Ovary (tissue), 9 donors: ENCODE results near the gene COL6A1. TPM values are rescaled to one million over a fixed set of nuclear protein-coding genes. Genes with fewer than 3 reads are reported as not detected.
A peak's percentile ranks its signal among the peaks of the same experiment; 100 is the strongest.

Experiments used
- DNase-seq, 5 donors: peaks; one replicate each; pipeline ENCODE4 v3.0.0-alpha.2; 2019 to 2020
- H3K27ac ChIP-seq, 2 donors: fragments of 200-600 bp; one replicate each; pipeline versions ENCODE4 v1.5.1 to v1.8.0; 2019 to 2022
- H3K27me3 ChIP-seq: fragments of 200-600 bp; one replicate; pipeline ENCODE4 v1.8.0; 2022
- H3K36me3 ChIP-seq: fragments of 200-600 bp; sonication (generic); one replicate; pipeline ENCODE4 v1.5.1; 2019
- H3K4me1 ChIP-seq: one replicate; pipeline ENCODE4 v1.8.1; 2013; ENCODE audit warnings: mild to moderate bottlenecking, moderate library complexity; ENCODE audit not compliant: insufficient read depth
- H3K4me3 ChIP-seq: fragments of 200-600 bp; sonication (generic); one replicate; pipeline ENCODE4 v1.5.1; 2017
- H3K9me3 ChIP-seq, 2 donors: fragments of 200-600 bp in 1 of 2; sonication (generic) in 1 of 2; one replicate each; pipeline versions ENCODE4 v1.5.1 to v1.8.1; 2013 to 2019; ENCODE audit warnings: mild to moderate bottlenecking in 1 of 2, moderate library complexity in 1 of 2
- CTCF ChIP-seq, 3 donors: fragments of 450-650 bp in 2 of 3; fragments of 200-600 bp in 1 of 3; IDR thresholded peaks; one replicate each; pipeline versions ENCODE4 v1.5.1 to v1.8.0; 2016 to 2022; ENCODE audit warnings: antibody characterized with exemption in 3 of 3, mild to moderate bottlenecking in 1 of 3
- EP300 ChIP-seq: sonication (generic); formaldehyde crosslinking; IDR thresholded peaks from one replicate; pipeline ENCODE4 v1.6.1; 2017; ENCODE audit warnings: antibody characterized with exemption
- POLR2A ChIP-seq: fragments of 450-650 bp; IDR thresholded peaks from one replicate; pipeline ENCODE4 v1.6.1; 2017; ENCODE audit warnings: antibody characterized with exemption, mild to moderate bottlenecking, moderate library complexity
- WGBS, 3 donors: extraction: QIAGEN DNeasy Blood & Tissue Kit in 1 of 3; methylation state at CpG; one replicate each; pipeline versions ENCODE4 v1.1.5 to v1.1.7; 2013 to 2017; 5-methylcytosine and 5-hydroxymethylcytosine counted together
- intact Hi-C, 4 donors: fragments of 100-400 bp; cut with DNase I; formaldehyde crosslinking; loops; one replicate each; pipeline versions ENCODE4 v1.11.0 to v1.15.1; 2022 to 2023
- polyA plus RNA-seq, 2 donors: library from polyadenylated mRNA; stranded (reverse); fragments of 200-250 nt in 1 of 2; fragments of 350-450 nt in 1 of 2; fragmentation: Illumina TruSeq in 1 of 2; extraction: RNeasy Lipid Tissue Mini Kit (QIAGEN cat#74804) in 1 of 2; gene quantifications; one replicate each; pipeline ENCODE4 v1.2.3, GENCODE V29; 2013 to 2014
- total RNA-seq, 7 donors: library from RNA; depleted of rRNA in 2 of 7; stranded (reverse); fragments of >200 nt in 2 of 7; fragmentation: NEBNext Ultra II Directional in 3 of 7; extraction: Animal tissue kit (Norgen Biotek cat#: 25700) in 3 of 7; gene quantifications; one replicate each; pipeline versions ENCODE4 v1.1.0 to v1.2.4, GENCODE V29; 2016 to 2023
- donor health status: DM: no; HTN: no; CAD: no; lungs with moderate emphysema.
- donor health status: DM: no; HTN: no; CAD: no.
- donor health status: Bipolar disorder and iron deficiency.
- donor health status: DM: yes; HTN: yes; CAD: no.
- donor health status: DM: no; HTN: no; CAD: no.
- donor health status: DM: yes; HTN: yes; CAD: no.

COL6A1 gene
- total and polyA plus RNA-seq, 9 donors, result 112 to 905 (median 731) TPM

GRCh38 chr21:45947716-45948255 is 33.8 kb upstream of the COL6A1 start:
- no peaks in the 10 kb centered on the region for H3K27me3 ChIP-seq
- no peaks in the 10 kb centered on the region for H3K9me3 ChIP-seq
- no peak overlapping the region for H3K4me3 ChIP-seq
- TF ChIP-seq POLR2A (no peak), EP300 (no peak), CTCF (IDR thresholded peaks at IDR 0.05) (no peak)
- 95 to 98% (median 97%) methylated on average over 16 of the region's 16 CpGs for WGBS, 3 donors
- intact Hi-C loops, result no loop called here
- H3K4me1 ChIP-seq, result peaks cover 7% of the 10 kb centered on the region
- no peak overlapping the region for H3K27ac ChIP-seq
- no peak for DNase-seq
- no peaks in the 10 kb centered on the region for H3K36me3 ChIP-seq

- intact Hi-C loops, result no loop called here
- no peak overlapping the region for H3K27ac ChIP-seq
- H3K27me3 ChIP-seq, result no peaks in the 10 kb centered on the region
- no peaks in the 10 kb centered on the region for H3K36me3 ChIP-seq
- WGBS, 3 donors, result 77 to 88% (median 83%) methylated on average over 28 to 29 of the region's 29 CpGs
- H3K9me3 ChIP-seq, result no peaks in the 10 kb centered on the region
- no peak for TF ChIP-seq CTCF (IDR thresholded peaks at IDR 0.05)
- no peak for TF ChIP-seq EP300
- TF ChIP-seq POLR2A, result no peak
- peaks cover 14% of the 10 kb centered on the region for H3K4me1 ChIP-seq
- no peak for DNase-seq
- no peak overlapping the region for H3K4me3 ChIP-seq
Observed at GRCh38 chr21:45948576-45949141, 32.9 kb upstream of the COL6A1 start.

GRCh38 chr21:45949928-45950739 is 31.4 kb upstream of the COL6A1 start:
- WGBS, 3 donors, result 44 to 67% (median 55%) methylated on average over 35 of the region's 35 CpGs
- Histone ChIP-seq H3K27ac (no peak overlapping the region), H3K4me3 (peak overlapping the region; percentile 2), H3K36me3 (no peaks in the 10 kb centered on the region), H3K4me1 (peaks cover 15% of the 10 kb centered on the region), H3K9me3 (no peaks in the 10 kb centered on the region), H3K27me3 (no peaks in the 10 kb centered on the region)
- intact Hi-C loops, result no loop called here
- TF ChIP-seq POLR2A, result no peak
- DNase-seq, result peak; percentile 48 to 79 (median 65)

- Histone ChIP-seq H3K27ac (no peak overlapping the region), H3K4me3 (peak overlapping the region; percentile 2), H3K9me3 (no peaks in the 10 kb centered on the region), H3K36me3 (no peaks in the 10 kb centered on the region), H3K27me3 (no peaks in the 10 kb centered on the region), H3K4me1 (peaks cover 15% of the 10 kb centered on the region)
- TF ChIP-seq POLR2A, result no peak
- TF ChIP-seq EP300, result no peak
- TF ChIP-seq CTCF (IDR thresholded peaks at IDR 0.05), result no peak
- intact Hi-C loops, result no loop called here
- DNase-seq, result peak; percentile 73 to 84 (median 81)
- 21 to 25% (median 23%) methylated on average over 21 of the region's 21 CpGs for WGBS, 3 donors
Observed at GRCh38 chr21:45950740-45951515, 30.6 kb upstream of the COL6A1 start.
